OCI-LY3 (cell line): ENCODE results near the gene BOLA2B.
"Not testable (repeated sequence)": the region's sequence is repeated elsewhere in the genome, so short reads cannot be mapped to it uniquely, and the experiment has no call there.

Experiments
- EZH2phosphoT487 ChIP-seq: fragments of 200-600 bp; shearing (Covaris generic); IDR thresholded peaks from 2 replicates; pipeline ENCODE4 v1.6.1; 2018; ENCODE audit warnings: antibody characterized with exemption, mixed run types, low read depth
- TF ChIP-seq, protein P1 (sequence below): fragments of 200-600, 300-600 bp; sonication (generic); IDR thresholded peaks from 2 replicates; pipeline ENCODE4 v1.5.1; 2014; ENCODE audit warnings: antibody characterized with exemption, low read length, low read depth

DNA sequence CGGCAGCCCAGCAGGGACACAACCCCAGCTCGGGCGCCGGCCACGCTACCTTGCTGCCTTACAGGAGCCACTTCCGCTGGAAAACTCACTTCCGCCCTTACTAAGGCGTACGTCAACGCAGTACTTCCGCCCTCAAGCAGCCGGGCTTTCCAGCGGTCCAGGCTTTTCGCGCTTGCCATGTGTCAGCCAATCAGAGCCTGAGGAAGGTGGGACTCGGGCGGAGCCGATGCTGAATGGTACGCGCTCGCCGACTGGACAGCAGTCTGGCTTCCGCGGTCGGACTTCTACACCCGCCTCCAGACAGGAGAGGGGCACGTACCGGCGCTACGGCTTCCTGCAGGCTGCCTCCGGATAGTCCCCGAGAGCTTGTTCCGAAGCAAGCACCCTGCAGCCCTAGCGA is at the start of gene BOLA2B, which contains the start of gene SLX1A:
- TF ChIP-seq, protein P1, sequence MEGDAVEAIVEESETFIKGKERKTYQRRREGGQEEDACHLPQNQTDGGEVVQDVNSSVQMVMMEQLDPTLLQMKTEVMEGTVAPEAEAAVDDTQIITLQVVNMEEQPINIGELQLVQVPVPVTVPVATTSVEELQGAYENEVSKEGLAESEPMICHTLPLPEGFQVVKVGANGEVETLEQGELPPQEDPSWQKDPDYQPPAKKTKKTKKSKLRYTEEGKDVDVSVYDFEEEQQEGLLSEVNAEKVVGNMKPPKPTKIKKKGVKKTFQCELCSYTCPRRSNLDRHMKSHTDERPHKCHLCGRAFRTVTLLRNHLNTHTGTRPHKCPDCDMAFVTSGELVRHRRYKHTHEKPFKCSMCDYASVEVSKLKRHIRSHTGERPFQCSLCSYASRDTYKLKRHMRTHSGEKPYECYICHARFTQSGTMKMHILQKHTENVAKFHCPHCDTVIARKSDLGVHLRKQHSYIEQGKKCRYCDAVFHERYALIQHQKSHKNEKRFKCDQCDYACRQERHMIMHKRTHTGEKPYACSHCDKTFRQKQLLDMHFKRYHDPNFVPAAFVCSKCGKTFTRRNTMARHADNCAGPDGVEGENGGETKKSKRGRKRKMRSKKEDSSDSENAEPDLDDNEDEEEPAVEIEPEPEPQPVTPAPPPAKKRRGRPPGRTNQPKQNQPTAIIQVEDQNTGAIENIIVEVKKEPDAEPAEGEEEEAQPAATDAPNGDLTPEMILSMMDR, result not testable (repeated sequence)
- TF ChIP-seq EZH2phosphoT487, result not testable (repeated sequence)
